ENCODE data around the gene RNU1-2.
"Not testable (repeated sequence)": the region's sequence is repeated elsewhere in the genome, so short reads cannot be mapped to it uniquely, and the experiment has no call there.

- TF ChIP-seq CTCF (conservative IDR thresholded peaks at IDR 0.05; ENCODE audit: low read length); EZH2phosphoT487 (IDR thresholded peaks at IDR 0.05; ENCODE audit: borderline replicate concordance): not testable (repeated sequence)
Measured at GRCh38 chr1:16872152-16873075, 23.4 kb upstream of the RNU1-2 start.
